OCI-LY3 (cell line): Measurements from ENCODE around the gene TENT5C.

Source experiments
- H2AFZ ChIP-seq: fragments of 200-600, 300-600 bp; shearing (Covaris generic); 2 replicates; pipeline ENCODE4 v1.6.0; 2014; ENCODE audit warnings: antibody characterized with exemption, low read depth, low read length
- H3K27ac ChIP-seq: fragments of 200-600, 300-600 bp; sonication (generic); 2 replicates; pipeline ENCODE4 v1.5.1; 2014; ENCODE audit warnings: mild to moderate bottlenecking, low read length, moderate library complexity, mixed read lengths
- H3K27me3 ChIP-seq: fragments of 200-600, 300-600 bp; sonication (generic); 2 replicates; pipeline ENCODE4 v1.6.1; 2014; ENCODE audit warnings: low read depth, low read length, mixed read lengths
- H3K36me3 ChIP-seq: fragments of 200-600, 300-600 bp; sonication (generic); replicated peaks from 2 replicates; pipeline ENCODE3; 2014; ENCODE audit warnings: low read depth, low read length, mixed read lengths
- H3K4me1 ChIP-seq: fragments of 300-600, 200-600 bp; sonication (generic); 2 replicates; pipeline ENCODE4 v1.6.1; 2014; ENCODE audit warnings: low read length, mixed read lengths
- H3K4me2 ChIP-seq: fragments of 200-600, 300-600 bp; sonication (generic); 2 replicates; pipeline ENCODE4 v1.6.1; 2014; ENCODE audit warnings: low read length, mixed read lengths
- H3K4me3 ChIP-seq: fragments of 300-600, 200-600 bp; sonication (generic); 2 replicates; pipeline ENCODE4 v1.5.1; 2014; ENCODE audit warnings: antibody characterized with exemption, mild to moderate bottlenecking, low read length, moderate library complexity
- H3K79me2 ChIP-seq: fragments of 300-600, 200-600 bp; shearing (Covaris generic); 2 replicates; pipeline ENCODE4 v1.6.1; 2014; ENCODE audit warnings: mild to moderate bottlenecking, low read length, mixed read lengths
- H3K9ac ChIP-seq: fragments of 300-600, 200-600 bp; shearing (Covaris generic); 2 replicates; pipeline ENCODE4 v1.6.0; 2014; ENCODE audit warnings: mild to moderate bottlenecking, low read length, moderate library complexity
- H3K9me3 ChIP-seq: fragments of 200-600, 300-600 bp; shearing (Covaris generic); 2 replicates; pipeline ENCODE4 v1.6.1; 2014; ENCODE audit warnings: low read length, mixed read lengths; ENCODE audit not compliant: insufficient read depth
- H4K20me1 ChIP-seq: fragments of 200-600, 300-600 bp; sonication (generic); 2 replicates; pipeline ENCODE4 v1.6.1; 2016; ENCODE audit warnings: low read length, mixed read lengths; ENCODE audit not compliant: insufficient read depth
- EZH2phosphoT487 ChIP-seq: fragments of 200-600 bp; shearing (Covaris generic); IDR thresholded peaks from 2 replicates; pipeline ENCODE4 v1.6.1; 2018; ENCODE audit warnings: antibody characterized with exemption, mixed run types, low read depth
- TF ChIP-seq, protein P1 (sequence below): fragments of 200-600, 300-600 bp; sonication (generic); IDR thresholded peaks from 2 replicates; pipeline ENCODE4 v1.5.1; 2014; ENCODE audit warnings: antibody characterized with exemption, low read length, low read depth

Gene TENT5C

DNA sequence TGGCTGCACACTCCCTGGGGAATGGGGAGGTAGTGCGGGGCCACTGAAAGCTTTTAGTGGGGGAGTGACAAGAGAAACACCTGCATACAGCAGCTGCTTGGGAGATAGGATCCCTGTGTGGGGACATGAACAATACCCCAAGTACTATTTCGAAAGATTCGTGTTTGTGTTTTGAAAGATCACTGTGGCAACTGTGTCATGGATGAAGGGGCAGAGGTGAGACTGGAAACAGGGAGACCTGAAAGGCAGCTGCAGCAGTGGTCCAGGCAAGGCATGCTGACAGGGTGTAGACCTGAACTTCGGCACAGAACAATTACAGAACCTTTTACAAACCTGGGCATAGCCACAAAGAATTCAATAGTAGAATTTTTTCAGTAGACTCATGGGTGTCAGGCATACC, 32.9 kb downstream of the TENT5C start:
- Histone ChIP-seq H3K79me2 (no peaks in the 10 kb centered on the region), H3K4me2 (no peak overlapping the region), H2AFZ (no peak overlapping the region), H3K36me3 (no peaks in the 10 kb centered on the region), H3K27me3 (peaks cover 9% of the 10 kb centered on the region; the same call in 1 of the 2 replicates), H4K20me1 (no peaks in the 10 kb centered on the region), H3K4me1 (peaks cover 49% of the 10 kb centered on the region), H3K9me3 (no peaks in the 10 kb centered on the region), H3K4me3 (no peak overlapping the region), H3K9ac (no peak overlapping the region), H3K27ac (no peak overlapping the region)
- TF ChIP-seq, protein P1, sequence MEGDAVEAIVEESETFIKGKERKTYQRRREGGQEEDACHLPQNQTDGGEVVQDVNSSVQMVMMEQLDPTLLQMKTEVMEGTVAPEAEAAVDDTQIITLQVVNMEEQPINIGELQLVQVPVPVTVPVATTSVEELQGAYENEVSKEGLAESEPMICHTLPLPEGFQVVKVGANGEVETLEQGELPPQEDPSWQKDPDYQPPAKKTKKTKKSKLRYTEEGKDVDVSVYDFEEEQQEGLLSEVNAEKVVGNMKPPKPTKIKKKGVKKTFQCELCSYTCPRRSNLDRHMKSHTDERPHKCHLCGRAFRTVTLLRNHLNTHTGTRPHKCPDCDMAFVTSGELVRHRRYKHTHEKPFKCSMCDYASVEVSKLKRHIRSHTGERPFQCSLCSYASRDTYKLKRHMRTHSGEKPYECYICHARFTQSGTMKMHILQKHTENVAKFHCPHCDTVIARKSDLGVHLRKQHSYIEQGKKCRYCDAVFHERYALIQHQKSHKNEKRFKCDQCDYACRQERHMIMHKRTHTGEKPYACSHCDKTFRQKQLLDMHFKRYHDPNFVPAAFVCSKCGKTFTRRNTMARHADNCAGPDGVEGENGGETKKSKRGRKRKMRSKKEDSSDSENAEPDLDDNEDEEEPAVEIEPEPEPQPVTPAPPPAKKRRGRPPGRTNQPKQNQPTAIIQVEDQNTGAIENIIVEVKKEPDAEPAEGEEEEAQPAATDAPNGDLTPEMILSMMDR, result no peak
- TF ChIP-seq EZH2phosphoT487, result no peak

DNA sequence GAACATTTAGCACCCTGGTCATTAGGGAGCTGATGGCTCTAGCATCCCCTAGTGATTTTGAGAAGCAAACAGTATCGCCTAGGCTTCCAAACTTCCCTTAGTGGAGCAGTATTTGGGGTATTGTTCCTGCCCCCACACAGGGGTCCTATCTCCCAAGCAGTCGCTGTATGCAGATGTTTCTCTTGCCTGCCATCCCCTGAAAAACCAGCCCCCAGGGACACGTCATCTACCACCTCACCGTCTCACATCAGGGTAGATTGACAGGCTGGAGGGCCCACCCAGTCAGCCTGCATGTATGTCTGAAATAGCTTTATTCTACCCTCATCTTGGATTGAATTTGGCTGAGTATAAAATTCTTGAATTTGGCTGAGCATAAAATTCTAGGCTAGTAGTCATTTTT, 33.9 kb downstream of the TENT5C start:
- no peaks in the 10 kb centered on the region for H3K9me3 ChIP-seq
- peaks cover 46% of the 10 kb centered on the region for H3K4me1 ChIP-seq
- H3K27me3 ChIP-seq, result peaks cover 9% of the 10 kb centered on the region; the same call in 1 of the 2 replicates
- no peak overlapping the region for H3K27ac ChIP-seq
- no peaks in the 10 kb centered on the region for H4K20me1 ChIP-seq
- H3K9ac ChIP-seq, result no peak overlapping the region
- no peaks in the 10 kb centered on the region for H3K36me3 ChIP-seq
- H3K4me3 ChIP-seq, result no peak overlapping the region
- no peaks in the 10 kb centered on the region for H3K79me2 ChIP-seq
- TF ChIP-seq, protein P1, result no peak
- no peak for TF ChIP-seq EZH2phosphoT487
- H3K4me2 ChIP-seq, result no peak overlapping the region
- H2AFZ ChIP-seq, result no peak overlapping the region

DNA sequence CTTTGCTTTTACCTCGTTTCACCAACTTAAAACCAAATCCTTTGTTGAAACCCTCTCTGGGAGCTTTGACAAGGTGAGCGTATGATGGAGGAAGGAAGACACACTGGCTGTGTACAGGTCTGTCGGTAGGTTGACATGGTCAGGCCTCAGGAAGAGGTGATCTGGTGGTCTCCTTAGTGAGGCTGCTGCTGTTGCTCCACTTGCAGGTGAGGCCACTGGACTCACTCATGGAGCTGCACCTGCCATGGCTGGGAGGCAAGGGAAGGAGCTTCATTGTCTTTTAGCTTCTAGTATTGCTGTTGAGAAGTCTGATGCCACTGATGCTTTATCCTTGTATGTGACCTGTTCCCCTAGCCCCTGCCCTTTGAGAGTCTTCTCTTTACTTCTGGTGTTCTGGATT, 35.7 kb downstream of the TENT5C start:
- Histone ChIP-seq H3K4me3 (no peak overlapping the region), H3K4me2 (no peak overlapping the region), H3K9ac (no peak overlapping the region), H3K4me1 (peaks cover 35% of the 10 kb centered on the region), H3K27ac (no peak overlapping the region), H3K79me2 (no peaks in the 10 kb centered on the region), H2AFZ (no peak overlapping the region), H3K36me3 (no peaks in the 10 kb centered on the region), H3K9me3 (no peaks in the 10 kb centered on the region), H4K20me1 (no peaks in the 10 kb centered on the region), H3K27me3 (peaks cover 9% of the 10 kb centered on the region; the same call in 1 of the 2 replicates)
- no peak for TF ChIP-seq EZH2phosphoT487
- TF ChIP-seq, protein P1, result no peak

DNA sequence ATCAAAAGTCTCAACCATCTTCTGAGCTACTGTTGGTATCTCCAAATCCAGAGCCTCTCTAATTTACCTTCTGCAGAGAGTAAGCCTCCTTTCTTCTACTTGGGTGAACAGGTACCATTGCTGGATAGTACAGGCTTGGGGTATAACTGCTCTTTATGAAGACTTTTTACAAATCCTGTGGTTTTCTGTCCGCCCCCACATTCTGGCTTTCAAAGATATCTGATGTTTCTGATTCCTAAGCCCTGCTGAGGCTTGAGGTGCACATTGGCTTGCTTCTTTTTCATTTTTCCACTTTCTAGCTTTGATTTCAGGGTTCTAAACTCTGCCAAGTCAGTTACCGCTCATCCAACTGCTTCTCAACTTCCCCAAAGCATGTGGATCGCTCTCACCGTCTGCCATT, 37.1 kb downstream of the TENT5C start:
- H3K27me3 ChIP-seq, result peaks cover 7% of the 10 kb centered on the region; the same call in 1 of the 2 replicates
- H3K9ac ChIP-seq, result no peak overlapping the region
- no peak overlapping the region for H3K4me3 ChIP-seq
- H3K27ac ChIP-seq, result no peak overlapping the region
- TF ChIP-seq EZH2phosphoT487, result no peak
- TF ChIP-seq, protein P1, result no peak
- H3K4me1 ChIP-seq, result peaks cover 21% of the 10 kb centered on the region
- no peak overlapping the region for H2AFZ ChIP-seq
- H3K9me3 ChIP-seq, result no peaks in the 10 kb centered on the region
- H4K20me1 ChIP-seq, result no peaks in the 10 kb centered on the region
- H3K79me2 ChIP-seq, result no peaks in the 10 kb centered on the region
- H3K36me3 ChIP-seq, result no peaks in the 10 kb centered on the region
- H3K4me2 ChIP-seq, result no peak overlapping the region
